Activated CD4-positive, alpha-beta T cell treated with anti-CD3 and anti-CD28 coated beads for 36 hours (primary cell): ENCODE measurements around the gene CCDC92B. TPM values are rescaled to one million over a fixed set of nuclear protein-coding genes. Genes with fewer than 3 reads are reported as not detected.

Experiments used
- ATAC-seq: fragments of 200-7000 bp; cut with Tn5 transposase; one replicate; pipeline ENCODE4 v1.10.0; 2021; ENCODE audit warnings: mild to moderate bottlenecking, moderate library complexity
- CTCF ChIA-PET: fragments of 350-600 bp; sonication (Branson Sonifier 250); formaldehyde crosslinking; loops from one replicate; lab custom pipeline; 2021; ENCODE audit warnings: antibody characterized with exemption; lab: Charles Lee
- POLR2A ChIA-PET: fragments of 350-600 bp; sonication (Branson Sonifier 250); formaldehyde crosslinking; loops from one replicate; lab custom pipeline; 2021; ENCODE audit warnings: antibody characterized with exemption, inconsistent platforms; lab: Charles Lee
- DNase-seq: peaks from one replicate; pipeline ENCODE4 v3.0.0-alpha.2; 2020
- H3K27ac Mint-ChIP-seq: one replicate; pipeline ENCODE4 v1.8.0; 2021; ENCODE audit warnings: mixed read lengths
- H3K27me3 Mint-ChIP-seq: one replicate; pipeline ENCODE4 v1.8.0; 2021; ENCODE audit warnings: mixed read lengths
- H3K36me3 Mint-ChIP-seq: one replicate; pipeline ENCODE4 v1.8.0; 2021; ENCODE audit warnings: low read depth, mixed read lengths
- H3K4me1 Mint-ChIP-seq: one replicate; pipeline ENCODE4 v1.8.0; 2021; ENCODE audit warnings: mixed read lengths
- H3K4me3 Mint-ChIP-seq: one replicate; pipeline ENCODE4 v1.8.0; 2021; ENCODE audit warnings: mild to moderate bottlenecking, moderate library complexity, mixed read lengths
- H3K9me3 Mint-ChIP-seq: one replicate; pipeline ENCODE4 v1.8.0; 2021; ENCODE audit warnings: low read depth, mixed read lengths
- intact Hi-C, 2 experiments: fragments of 100-400 bp; cut with DNase I in 1 of 2; cut with micrococcal nuclease in 1 of 2; formaldehyde crosslinking; loops; one replicate each; pipeline versions ENCODE4 v1.14.2 to v1.15.1; 2022 to 2024; cut with DNase I, micrococcal nuclease
- total RNA-seq, 2 experiments: library from RNA; stranded (reverse); gene quantifications; one replicate each; pipeline ENCODE4 v1.2.3, GENCODE V29; 2021

The CCDC92B gene
- total RNA-seq, 2 experiments from 2014 or later: not detected

DNA sequence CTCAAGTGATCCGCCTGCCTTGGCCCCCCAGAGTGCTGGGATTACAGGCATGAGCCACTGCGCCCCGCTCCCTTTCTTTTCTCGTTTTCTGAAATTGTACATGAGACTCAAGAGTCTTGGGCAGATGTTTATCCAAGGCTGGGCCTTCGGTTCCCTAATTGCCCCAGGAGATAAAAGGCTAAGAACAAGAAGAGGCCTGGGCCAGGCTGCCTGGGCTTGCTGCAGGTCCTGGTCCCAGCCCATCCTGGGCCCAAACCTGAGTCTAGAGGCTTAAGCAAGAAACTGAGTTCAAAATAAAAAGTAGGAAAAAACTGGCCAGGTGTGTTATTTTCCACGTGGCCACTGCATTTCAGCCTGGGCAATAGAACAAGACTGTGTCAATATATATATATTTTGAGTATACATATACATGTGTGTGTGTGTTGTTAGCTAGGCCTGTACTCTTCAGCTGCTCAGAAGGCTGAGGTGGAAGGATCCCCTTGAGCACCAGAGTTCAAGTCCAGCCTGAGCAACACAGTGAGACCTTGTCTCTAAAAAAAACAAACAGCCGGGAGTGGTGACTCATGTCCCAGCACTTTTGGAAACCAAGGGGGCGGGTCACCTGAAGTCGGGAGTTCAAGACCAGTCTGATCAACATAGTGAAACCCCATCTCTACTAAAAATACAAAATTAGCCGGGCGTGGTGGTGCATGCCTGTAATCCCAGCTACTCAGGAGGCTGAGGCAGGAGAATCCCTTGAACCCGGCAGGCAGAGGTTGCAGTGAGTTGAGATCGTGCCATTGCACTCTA, 31.1 kb downstream of the CCDC92B start:
- no peaks in the 10 kb centered on the region for H3K9me3 Mint-ChIP-seq
- peak; percentile 33 for DNase-seq
- H3K36me3 Mint-ChIP-seq: no peaks in the 10 kb centered on the region
- peaks cover 15% of the 10 kb centered on the region for H3K4me1 Mint-ChIP-seq
- ChIA-PET POLR2A (no interaction called here), CTCF (no interaction called here)
- H3K4me3 Mint-ChIP-seq: no peak overlapping the region
- intact Hi-C loops: no loop called here
- H3K27me3 Mint-ChIP-seq: no peaks in the 10 kb centered on the region
- ATAC-seq: no peak
- no peak overlapping the region for H3K27ac Mint-ChIP-seq

- peaks cover 17% of the 10 kb centered on the region for H3K4me1 Mint-ChIP-seq
- no peak overlapping the region for H3K4me3 Mint-ChIP-seq
- H3K27ac Mint-ChIP-seq: no peak overlapping the region
- intact Hi-C loops: no loop called here
- H3K9me3 Mint-ChIP-seq: no peaks in the 10 kb centered on the region
- ATAC-seq (no peak), DNase-seq (no peak)
- CTCF ChIA-PET: no interaction called here
- POLR2A ChIA-PET: no interaction called here
- peaks cover 1% of the 10 kb centered on the region for H3K36me3 Mint-ChIP-seq
- H3K27me3 Mint-ChIP-seq: no peaks in the 10 kb centered on the region
These were observed 32.8 kb downstream of the CCDC92B start for GRCh38 chr17:2716649-2717048.

DNA sequence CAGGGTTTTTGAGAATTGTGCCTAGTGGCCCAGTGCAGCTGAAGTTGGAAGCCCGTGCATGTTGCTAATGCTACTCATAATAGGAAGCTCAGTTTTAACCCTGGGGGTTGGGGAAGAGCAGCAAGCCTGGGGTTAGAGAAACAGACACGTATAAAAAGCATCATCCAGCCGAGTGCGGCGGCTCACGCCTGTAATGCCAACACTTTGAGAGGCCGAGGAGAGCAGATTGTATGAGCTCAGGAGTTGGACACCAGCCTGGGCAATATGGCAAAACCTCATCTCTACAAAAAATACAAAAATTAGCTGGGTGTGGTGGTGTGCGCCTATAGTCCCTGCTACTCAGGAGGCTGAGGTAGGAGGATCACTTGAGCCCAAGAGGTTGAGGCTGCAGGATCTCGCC, 35.6 kb downstream of the CCDC92B start:
- no peak overlapping the region for H3K27ac Mint-ChIP-seq
- DNase-seq (no peak), ATAC-seq (no peak)
- intact Hi-C loops: loop anchor here in 1 of 2 experiments (5.0 kb wide), 2 partner anchors 662 to 843 kb away; partner anchors contain the start of gene TRPV3
- CTCF ChIA-PET: interaction anchor here (0.9 kb wide), 1 partner anchor 12 kb away, joined by 4 read pairs; no protein-coding TSS in a partner anchor
- no peaks in the 10 kb centered on the region for H3K9me3 Mint-ChIP-seq
- POLR2A ChIA-PET: interaction anchor here (1.1 kb wide), 1 partner anchor 11 kb away, joined by 3 read pairs; no protein-coding TSS in a partner anchor
- H3K36me3 Mint-ChIP-seq: peaks cover 8% of the 10 kb centered on the region
- peaks cover 29% of the 10 kb centered on the region for H3K4me1 Mint-ChIP-seq
- H3K4me3 Mint-ChIP-seq: no peak overlapping the region
- H3K27me3 Mint-ChIP-seq: no peaks in the 10 kb centered on the region

- DNase-seq: no peak
- POLR2A ChIA-PET: interaction anchor here (0.6 kb wide), 1 partner anchor 120 kb away, joined by 3 read pairs; no protein-coding TSS in a partner anchor
- Mint-ChIP-seq H3K36me3 (peaks cover 8% of the 10 kb centered on the region), H3K9me3 (no peaks in the 10 kb centered on the region), H3K4me1 (peaks cover 35% of the 10 kb centered on the region), H3K27me3 (no peaks in the 10 kb centered on the region), H3K27ac (peak overlapping the region; percentile 82), H3K4me3 (peak overlapping the region; percentile 86)
- intact Hi-C loops: loop anchor here in 1 of 2 experiments (5.0 kb wide), 2 partner anchors 660 to 845 kb away; partner anchors contain the start of gene TRPV3
- no peak for ATAC-seq
- CTCF ChIA-PET: no interaction called here
These were observed 37.0 kb downstream of the CCDC92B start for GRCh38 chr17:2712300-2713043.

DNA sequence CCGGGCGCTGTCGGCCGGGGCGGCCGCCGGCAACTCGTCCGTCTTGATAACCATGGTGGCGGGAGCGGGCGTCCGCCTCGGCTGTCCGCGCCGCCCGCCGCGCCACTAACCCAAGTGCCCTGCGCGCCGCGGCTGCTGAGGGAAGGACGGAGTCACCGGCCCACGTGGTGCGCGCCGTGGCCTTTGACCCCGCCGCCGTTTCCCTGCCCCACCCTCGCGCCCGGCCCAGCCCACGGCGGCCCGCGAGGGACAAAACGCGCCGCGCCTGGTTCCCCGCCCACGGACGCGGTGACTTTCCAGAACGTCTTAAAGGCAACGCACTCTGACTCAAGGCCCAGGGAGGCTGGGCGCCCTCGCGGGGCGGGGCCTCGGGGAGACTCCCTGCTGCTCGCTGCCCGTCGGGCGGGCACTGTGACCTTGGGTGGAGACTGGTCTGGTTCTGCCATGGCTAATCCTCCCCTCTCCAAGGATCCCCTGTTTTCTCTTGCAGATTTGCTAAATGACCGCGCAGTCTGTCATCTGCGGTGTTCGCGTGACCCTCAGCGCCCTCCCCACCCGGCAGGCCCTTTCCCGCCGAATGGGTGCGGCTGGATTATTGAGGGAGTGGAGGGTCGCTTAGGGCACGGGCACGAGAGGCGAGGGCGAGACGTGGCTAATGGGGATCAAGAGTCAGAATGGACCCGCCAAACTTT, 37.7 kb downstream of the CCDC92B start, which contains the start of gene CLUH:
Gene CLUH, minus strand, starts transcription at position 157 of the 692 bp plus-strand sequence. Its CDS starts 103 bp downstream, at position 54.
- no peaks in the 10 kb centered on the region for H3K9me3 Mint-ChIP-seq
- H3K4me3 Mint-ChIP-seq: peak within 1 kb of the TSS; percentile 86
- intact Hi-C loops: loop anchor here in 1 of 2 experiments (1.0 to 5.0 kb wide), 11 partner anchors 75 to 957 kb away; partner anchors contain the start of genes CTNS, EMC6, METTL16 and MNT
- peaks cover 35% of the 10 kb centered on the region for H3K4me1 Mint-ChIP-seq
- ChIA-PET POLR2A (interaction anchor here (0.6 kb wide), 1 partner anchor 119 kb away, joined by 3 read pairs; no protein-coding TSS in a partner anchor), CTCF (no interaction called here)
- ATAC-seq (peak; percentile 95), DNase-seq (peak; percentile 98)
- H3K27me3 Mint-ChIP-seq: no peaks in the 10 kb centered on the region
- peak within 1 kb of the TSS; percentile 84 for H3K27ac Mint-ChIP-seq
- H3K36me3 Mint-ChIP-seq: peaks cover 8% of the 10 kb centered on the region

GRCh38 chr17:2710803-2711607, 38.4 kb downstream of the CCDC92B start:
- Mint-ChIP-seq H3K9me3 (no peaks in the 10 kb centered on the region), H3K4me3 (peak overlapping the region; percentile 86)

DNA sequence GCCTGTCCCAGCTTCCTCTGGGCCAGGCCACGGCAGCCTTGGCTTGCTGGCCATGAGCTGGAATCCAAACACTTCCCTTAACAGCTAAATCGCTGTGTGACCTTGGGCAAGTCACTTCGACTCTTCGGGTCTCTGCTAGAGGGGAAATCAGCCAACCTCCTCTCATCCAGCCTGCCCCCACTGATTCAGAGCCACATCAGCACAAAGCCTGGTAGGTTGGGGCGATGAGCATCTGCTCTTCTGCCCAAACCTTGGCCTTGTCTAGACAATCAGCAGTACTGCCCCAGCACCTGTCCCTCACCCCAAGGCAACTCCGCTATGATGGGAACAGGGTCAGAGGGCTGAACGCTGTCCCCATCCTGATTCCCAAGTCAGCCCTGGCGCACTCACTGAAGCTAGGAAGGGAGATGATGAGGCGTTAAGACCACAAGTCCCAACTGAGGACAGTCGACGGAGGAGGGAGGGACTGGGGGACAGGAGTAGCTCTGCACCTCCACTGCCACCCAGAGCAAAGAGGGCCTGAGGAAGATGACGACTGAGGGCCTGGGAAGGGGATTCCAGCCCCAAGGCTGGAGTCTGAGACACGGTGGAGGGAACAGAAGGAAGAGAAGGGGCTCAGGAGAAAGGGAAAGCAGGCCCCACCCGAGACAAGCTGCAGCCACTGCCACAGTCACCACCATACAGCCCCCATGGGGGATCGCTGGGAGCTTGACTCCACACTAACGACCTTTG, 39.2 kb downstream of the CCDC92B start:
- POLR2A ChIA-PET: interaction anchor here (0.6 to 1.7 kb wide), 5 partner anchors 15 to 224 kb away, joined by 3 to 6 read pairs (median 4); partner anchors contain the start of genes METTL16 and PAFAH1B1
- Mint-ChIP-seq H3K4me3 (peak overlapping the region; percentile 86), H3K27me3 (no peaks in the 10 kb centered on the region), H3K9me3 (no peaks in the 10 kb centered on the region), H3K4me1 (peaks cover 39% of the 10 kb centered on the region), H3K36me3 (peaks cover 8% of the 10 kb centered on the region), H3K27ac (peak overlapping the region; percentile 84)
- no peak for DNase-seq
- CTCF ChIA-PET: interaction anchor here (0.5 to 2.1 kb wide), 5 partner anchors 15 to 865 kb away, joined by 3 to 10 read pairs (median 3); partner anchors contain the start of gene RAP1GAP2
- intact Hi-C loops: loop anchor here in 1 of 2 experiments (5.0 kb wide), 2 partner anchors 658 to 847 kb away; partner anchors contain the start of gene TRPV3
- no peak for ATAC-seq

More at GRCh38 chr17:2710803-2711607, 38.4 kb downstream of the CCDC92B start:
- peaks cover 8% of the 10 kb centered on the region for H3K36me3 Mint-ChIP-seq
- H3K27ac Mint-ChIP-seq: peak overlapping the region; percentile 84
- peaks cover 35% of the 10 kb centered on the region for H3K4me1 Mint-ChIP-seq
- H3K27me3 Mint-ChIP-seq: no peaks in the 10 kb centered on the region
- ChIA-PET CTCF (interaction anchor here (0.5 to 2.1 kb wide), 4 partner anchors 14 to 865 kb away, joined by 3 to 10 read pairs (median 3); partner anchors contain the start of gene RAP1GAP2), POLR2A (interaction anchor here (0.6 to 1.2 kb wide), 3 partner anchors 22 to 224 kb away, joined by 4 to 6 read pairs (median 4); partner anchors contain the start of gene PAFAH1B1)
- DNase-seq (peak; percentile 61), ATAC-seq (no peak)
- intact Hi-C loops: loop anchor here in 1 of 2 experiments (1.0 to 5.0 kb wide), 11 partner anchors 75 to 957 kb away; partner anchors contain the start of genes CTNS, EMC6, METTL16 and MNT

- DNase-seq: no peak
- POLR2A ChIA-PET: interaction anchor here (0.6 to 1.7 kb wide), 3 partner anchors 14 to 507 kb away, joined by 3 to 4 read pairs (median 3); partner anchors contain the start of gene METTL16
These were observed 40.2 kb downstream of the CCDC92B start for GRCh38 chr17:2709183-2709661.

GRCh38 chr17:2708585-2709182, 40.8 kb downstream of the CCDC92B start:
- H3K4me1 Mint-ChIP-seq: peaks cover 43% of the 10 kb centered on the region
- DNase-seq (no peak), ATAC-seq (no peak)
- ChIA-PET POLR2A (interaction anchor here (1.7 kb wide), 1 partner anchor 14 kb away, joined by 4 read pairs; no protein-coding TSS in a partner anchor), CTCF (interaction anchor here (0.6 kb wide), 1 partner anchor 194 kb away, joined by 3 read pairs; no protein-coding TSS in a partner anchor)
- intact Hi-C loops: no loop called here
- no peaks in the 10 kb centered on the region for H3K27me3 Mint-ChIP-seq
- peak overlapping the region; percentile 86 for H3K4me3 Mint-ChIP-seq
- H3K36me3 Mint-ChIP-seq: peaks cover 14% of the 10 kb centered on the region
- no peaks in the 10 kb centered on the region for H3K9me3 Mint-ChIP-seq
- H3K27ac Mint-ChIP-seq: peak overlapping the region; percentile 84

More at GRCh38 chr17:2709183-2709661, 40.2 kb downstream of the CCDC92B start:
- Mint-ChIP-seq H3K36me3 (peaks cover 14% of the 10 kb centered on the region), H3K4me1 (peaks cover 43% of the 10 kb centered on the region), H3K4me3 (peak overlapping the region; percentile 86), H3K27ac (peak overlapping the region; percentile 84), H3K27me3 (no peaks in the 10 kb centered on the region), H3K9me3 (no peaks in the 10 kb centered on the region)
- no peak for ATAC-seq
- intact Hi-C loops: no loop called here
- CTCF ChIA-PET: interaction anchor here (1.0 to 2.1 kb wide), 2 partner anchors 128 to 293 kb away, joined by 3 to 10 read pairs; no protein-coding TSS in a partner anchor
